ENCODE results near the gene PHF21B.
"Not testable (repeated sequence)": the region's sequence is repeated elsewhere in the genome, so short reads cannot be mapped to it uniquely, and the experiment has no call there.

Gene PHF21B

GRCh38 chr22:44935724-44936123, 74.1 kb downstream of the PHF21B start:
- DNase-seq (ENCODE audit: low read depth, low spot score): no peak

GRCh38 chr22:44934454-44934735, 75.4 kb downstream of the PHF21B start:
- DNase-seq (ENCODE audit: low read depth, low spot score): no peak

- no peak for DNase-seq (ENCODE audit: low read depth, low spot score)
Measured at GRCh38 chr22:44933666-44934453, 75.9 kb downstream of the PHF21B start.

- no peak for DNase-seq (ENCODE audit: low read depth, low spot score)
Measured at GRCh38 chr22:44932493-44932892, 77.3 kb downstream of the PHF21B start.

GRCh38 chr22:44931766-44932165, 78.0 kb downstream of the PHF21B start:
- DNase-seq (ENCODE audit: low read depth, low spot score): no peak

- no peak for DNase-seq (ENCODE audit: low read depth, low spot score)
Measured at GRCh38 chr22:44931077-44931540, 78.7 kb downstream of the PHF21B start.

GRCh38 chr22:44930711-44931035, 79.1 kb downstream of the PHF21B start:
- no peak for DNase-seq (ENCODE audit: low read depth, low spot score)

- DNase-seq (ENCODE audit: low read depth, low spot score): no peak
Measured at GRCh38 chr22:44930016-44930710, 79.6 kb downstream of the PHF21B start.

GRCh38 chr22:44929359-44930015, 80.3 kb downstream of the PHF21B start:
- no peak for DNase-seq (ENCODE audit: low read depth, low spot score)

- DNase-seq (ENCODE audit: low read depth, low spot score): no peak
Measured at GRCh38 chr22:44928711-44929358, 81.0 kb downstream of the PHF21B start.

- no peak for DNase-seq (ENCODE audit: low read depth, low spot score)
Measured at GRCh38 chr22:44928136-44928463, 81.7 kb downstream of the PHF21B start.

- no peak for DNase-seq (ENCODE audit: low read depth, low spot score)
Measured at GRCh38 chr22:44927463-44928135, 82.2 kb downstream of the PHF21B start.

GRCh38 chr22:44926491-44927415, 83.1 kb downstream of the PHF21B start:
- no peak for DNase-seq (ENCODE audit: low read depth, low spot score)

GRCh38 chr22:44926124-44926475, 83.7 kb downstream of the PHF21B start:
- no peak for DNase-seq (ENCODE audit: low read depth, low spot score)

GRCh38 chr22:44925465-44926123, 84.2 kb downstream of the PHF21B start:
- DNase-seq (ENCODE audit: low read depth, low spot score): no peak

- no peak for DNase-seq (ENCODE audit: low read depth, low spot score)
Measured at GRCh38 chr22:44924710-44925109, 85.1 kb downstream of the PHF21B start.

- DNase-seq (ENCODE audit: low read depth, low spot score): no peak
Measured at GRCh38 chr22:44924098-44924497, 85.7 kb downstream of the PHF21B start.

GRCh38 chr22:44921766-44922165, 88.0 kb downstream of the PHF21B start:
- DNase-seq (ENCODE audit: low read depth, low spot score): not testable (repeated sequence)

GRCh38 chr22:44920183-44920582, 89.6 kb downstream of the PHF21B start:
- DNase-seq (ENCODE audit: low read depth, low spot score): no peak

- no peak for DNase-seq (ENCODE audit: low read depth, low spot score)
Measured at GRCh38 chr22:44919691-44920090, 90.1 kb downstream of the PHF21B start.
